Measurements from ENCODE around the gene FAM241A. TPM values are rescaled to one million over a fixed set of nuclear protein-coding genes. Genes with fewer than 3 reads are reported as not detected.

Gene FAM241A
- total and polyA plus RNA-seq, 4 donors: 2.7 to 4.2 (median 2.9) TPM

- Histone ChIP-seq H3K4me3 (no peak overlapping the region), H3K36me3 (ENCODE audit: control insufficient read depth in 4 of 4, insufficient read depth in 4 of 4, low read length in 4 of 4) (no peaks in the 10 kb centered on the region), H3K9me3 (ENCODE audit: control insufficient read depth in 4 of 4, insufficient read depth in 3 of 4, low read length in 3 of 4) (no peaks in the 10 kb centered on the region), H3K4me1 (ENCODE audit: control insufficient read depth in 5 of 5, insufficient read depth in 5 of 5, low read length in 5 of 5) (no peaks in the 10 kb centered on the region), H3K27me3 (ENCODE audit: control insufficient read depth in 3 of 3, insufficient read depth in 3 of 3, low read length in 2 of 3) (peaks cover 0 to 3% (median 0%) of the 10 kb centered on the region in 3 donors), H3K27ac (ENCODE audit: low read depth in 1 of 2, low read length in 1 of 2) (no peak overlapping the region), H3K9ac (ENCODE audit: insufficient read depth in 1 of 2, low read length in 2 of 2) (no peak overlapping the region)
- WGBS, 2 donors: 70 to 83% methylated on average over 6 of the region's 6 CpGs
- DNase-seq: no peak
- ATAC-seq (ENCODE audit: insufficient read depth, low FRiP score): no peak
- TF ChIP-seq CTCF (IDR thresholded peaks at IDR 0.05; ENCODE audit: control extremely low read depth, extremely low read depth): no peak
Measured at GRCh38 chr4:112102875-112103370, 42.3 kb upstream of the FAM241A start.

- Histone ChIP-seq H3K9ac (ENCODE audit: insufficient read depth in 1 of 2, low read length in 2 of 2) (no peak overlapping the region), H3K4me3 (no peak overlapping the region), H3K36me3 (ENCODE audit: control insufficient read depth in 4 of 4, insufficient read depth in 4 of 4, low read length in 4 of 4) (no peaks in the 10 kb centered on the region), H3K27ac (ENCODE audit: low read depth in 1 of 2, low read length in 1 of 2) (no peak overlapping the region), H3K27me3 (ENCODE audit: control insufficient read depth in 3 of 3, insufficient read depth in 3 of 3, low read length in 2 of 3) (no peaks in the 10 kb centered on the region), H3K9me3 (ENCODE audit: control insufficient read depth in 4 of 4, insufficient read depth in 3 of 4, low read length in 3 of 4) (no peaks in the 10 kb centered on the region), H3K4me1 (ENCODE audit: control insufficient read depth in 5 of 5, insufficient read depth in 5 of 5, low read length in 5 of 5) (no peaks in the 10 kb centered on the region)
- 79 to 91% methylated on average over 2 of the region's 2 CpGs for WGBS, 2 donors
- ATAC-seq (ENCODE audit: insufficient read depth, low FRiP score) (no peak), DNase-seq (no peak)
- no peak for TF ChIP-seq CTCF (IDR thresholded peaks at IDR 0.05; ENCODE audit: control extremely low read depth, extremely low read depth)
Measured at GRCh38 chr4:112105201-112105969, 39.9 kb upstream of the FAM241A start.

- Histone ChIP-seq H3K27ac (ENCODE audit: low read depth in 1 of 2, low read length in 1 of 2) (no peak overlapping the region), H3K4me3 (no peak overlapping the region), H3K4me1 (ENCODE audit: control insufficient read depth in 5 of 5, insufficient read depth in 5 of 5, low read length in 5 of 5) (peaks cover 0 to 8% (median 0%) of the 10 kb centered on the region in 5 donors), H3K9ac (ENCODE audit: insufficient read depth in 1 of 2, low read length in 2 of 2) (no peak overlapping the region), H3K9me3 (ENCODE audit: control insufficient read depth in 4 of 4, insufficient read depth in 3 of 4, low read length in 3 of 4) (no peaks in the 10 kb centered on the region), H3K27me3 (ENCODE audit: control insufficient read depth in 3 of 3, insufficient read depth in 3 of 3, low read length in 2 of 3) (no peaks in the 10 kb centered on the region), H3K36me3 (ENCODE audit: control insufficient read depth in 4 of 4, insufficient read depth in 4 of 4, low read length in 4 of 4) (no peaks in the 10 kb centered on the region)
- WGBS, 2 donors: 49 to 68% methylated on average over 3 of the region's 3 CpGs
- no peak for TF ChIP-seq CTCF (IDR thresholded peaks at IDR 0.05; ENCODE audit: control extremely low read depth, extremely low read depth)
- DNase-seq (no peak), ATAC-seq (ENCODE audit: insufficient read depth, low FRiP score) (peak; percentile 39)
Measured at GRCh38 chr4:112109360-112110058, 35.7 kb upstream of the FAM241A start.

All from lung (tissue), 12 donors.